ENCODE measurements around the gene DUSP28. TPM values are rescaled to one million over a fixed set of nuclear protein-coding genes. Genes with fewer than 3 reads are reported as not detected.

Gene DUSP28
- total and polyA plus RNA-seq, 2 of the 13 experiments (the other 11 are each of a cell fraction or from before 2014, with no cell fraction given) = 5.2 to 8.6 TPM

DNA sequence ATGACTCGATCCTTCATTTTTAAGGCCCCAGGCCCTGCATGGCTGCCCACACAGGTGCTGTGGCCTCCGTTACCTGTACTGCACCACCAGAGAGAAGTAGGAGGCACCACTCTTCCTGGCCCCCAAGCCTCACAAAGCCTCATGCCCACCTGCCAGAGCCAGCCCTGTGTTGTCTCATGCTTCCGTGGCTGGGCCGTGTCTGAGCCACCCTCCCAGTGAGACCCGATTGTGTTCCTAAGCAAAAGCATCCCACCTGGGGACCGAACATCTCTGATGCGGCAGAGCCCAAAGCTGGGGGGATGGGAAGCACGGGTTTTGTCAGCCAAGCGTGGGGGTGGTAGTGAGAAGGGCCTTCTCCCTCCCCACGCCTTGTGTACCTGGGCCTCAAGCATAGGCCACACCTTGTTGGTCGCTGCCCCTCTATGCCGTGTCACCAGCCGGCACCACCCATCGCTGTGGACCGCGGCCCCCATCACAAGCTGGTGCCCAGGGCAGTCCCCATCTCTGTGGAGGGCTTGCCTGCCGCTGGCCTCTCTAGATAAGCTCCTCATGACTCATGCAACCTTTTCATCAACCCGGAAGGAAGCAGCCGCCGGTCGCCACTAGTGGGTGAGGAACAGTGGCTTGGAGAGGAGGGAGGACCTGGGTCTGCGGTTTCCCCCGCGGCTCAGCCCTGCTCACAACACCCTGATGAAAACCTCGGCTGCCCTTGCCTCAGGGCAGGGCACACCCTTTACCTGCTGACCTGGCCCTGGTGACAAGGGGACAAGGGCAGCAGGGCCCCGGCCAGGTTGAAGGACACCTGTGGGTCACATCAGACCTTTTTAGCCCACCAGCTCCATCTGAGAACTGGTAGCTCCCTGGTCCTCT is 5.4 kb downstream of the DUSP28 start (continued):
- peak; percentile 89 for TF ChIP-seq ETV5 (CRISPR knock-in tag; IDR thresholded peaks at IDR 0.05; ENCODE audit: borderline replicate concordance)
- no peak for TF ChIP-seq GZF1 (CRISPR knock-in tag; IDR thresholded peaks at IDR 0.05)
- peak; percentile 35; the same call in 1 of the 2 replicates for TF ChIP-seq SMAD1 (CRISPR knock-in tag; IDR thresholded peaks at IDR 0.05; ENCODE audit: borderline replicate concordance, low read depth)
- TF ChIP-seq, protein P1, sequence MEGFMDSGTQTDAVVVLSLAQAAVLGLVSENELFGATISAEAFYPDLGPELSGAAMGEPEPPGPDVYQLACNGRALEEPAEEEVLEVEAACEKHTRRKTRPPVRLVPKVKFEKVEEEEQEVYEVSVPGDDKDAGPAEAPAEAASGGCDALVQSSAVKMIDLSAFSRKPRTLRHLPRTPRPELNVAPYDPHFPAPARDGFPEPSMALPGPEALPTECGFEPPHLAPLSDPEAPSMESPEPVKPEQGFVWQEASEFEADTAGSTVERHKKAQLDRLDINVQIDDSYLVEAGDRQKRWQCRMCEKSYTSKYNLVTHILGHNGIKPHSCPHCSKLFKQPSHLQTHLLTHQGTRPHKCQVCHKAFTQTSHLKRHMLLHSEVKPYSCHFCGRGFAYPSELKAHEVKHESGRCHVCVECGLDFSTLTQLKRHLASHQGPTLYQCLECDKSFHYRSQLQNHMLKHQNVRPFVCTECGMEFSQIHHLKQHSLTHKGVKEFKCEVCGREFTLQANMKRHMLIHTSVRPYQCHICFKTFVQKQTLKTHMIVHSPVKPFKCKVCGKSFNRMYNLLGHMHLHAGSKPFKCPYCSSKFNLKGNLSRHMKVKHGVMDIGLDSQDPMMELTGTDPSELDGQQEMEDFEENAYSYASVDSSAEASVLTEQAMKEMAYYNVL (CRISPR knock-in tag; IDR thresholded peaks at IDR 0.05; ENCODE audit: borderline replicate concordance) = no peak
- TF ChIP-seq ZBTB1 (CRISPR knock-in tag; IDR thresholded peaks at IDR 0.05; ENCODE audit: borderline replicate concordance) = no peak
- 0 out of 2 replicates have a peak, but pooled peaks have one; percentile 26 for TF ChIP-seq ZNF292 (CRISPR knock-in tag; IDR thresholded peaks at IDR 0.05; ENCODE audit: borderline replicate concordance, low read depth)
- TF ChIP-seq ZNF30 (CRISPR knock-in tag; IDR thresholded peaks at IDR 0.05) = no peak
- no peak for TF ChIP-seq ZNF20 (CRISPR knock-in tag; IDR thresholded peaks at IDR 0.05)
- TF ChIP-seq ZNF446 (CRISPR knock-in tag; IDR thresholded peaks at IDR 0.05) = 0 out of 2 replicates have a peak, but pooled peaks have one; percentile 8
- no peak for TF ChIP-seq ZSCAN20 (CRISPR knock-in tag; IDR thresholded peaks at IDR 0.05; ENCODE audit: borderline replicate concordance)
- TF ChIP-seq AGO1 (IDR thresholded peaks at IDR 0.05; ENCODE audit: low read depth, low read length, poor library complexity, severe bottlenecking) = peak; percentile 92
- 0 out of 2 replicates have a peak, but pooled peaks have one; percentile 68 for TF ChIP-seq ZFP37 (CRISPR knock-in tag; IDR thresholded peaks at IDR 0.05; ENCODE audit: borderline replicate concordance)
- 0 out of 2 replicates have a peak, but pooled peaks have one; percentile 32 for TF ChIP-seq ZNF639 (CRISPR knock-in tag; conservative IDR thresholded peaks at IDR 0.05)
- no peak for TF ChIP-seq ZBTB3 (CRISPR knock-in tag; IDR thresholded peaks at IDR 0.05; ENCODE audit: borderline replicate concordance, low read depth)
- TF ChIP-seq EEA1 (CRISPR knock-in tag; IDR thresholded peaks at IDR 0.05; ENCODE audit: borderline replicate concordance) = no peak
- no peak for TF ChIP-seq ZBTB26 (CRISPR knock-in tag; IDR thresholded peaks at IDR 0.05; ENCODE audit: borderline replicate concordance)
- TF ChIP-seq TEAD3 (CRISPR knock-in tag; optimal IDR thresholded peaks at IDR 0.05; ENCODE audit: borderline replicate concordance) = no peak
- TF ChIP-seq ARNTL (CRISPR knock-in tag; IDR thresholded peaks at IDR 0.05) = peak; percentile 70; the same call in 1 of the 2 replicates
- no peak for TF ChIP-seq CCAR2 (optimal IDR thresholded peaks at IDR 0.05; ENCODE audit: low read depth, low read length)
- TF ChIP-seq ZNF383 (CRISPR knock-in tag; IDR thresholded peaks at IDR 0.05; ENCODE audit: borderline replicate concordance) = peak; percentile 75; the same call in 1 of the 2 replicates
- peak; percentile 69 for TF ChIP-seq SALL1 (CRISPR knock-in tag; IDR thresholded peaks at IDR 0.05)
- 0 out of 2 replicates have a peak, but pooled peaks have one; percentile 32 for TF ChIP-seq CENPT (CRISPR knock-in tag; IDR thresholded peaks at IDR 0.05; ENCODE audit: low read depth)
- no peak for TF ChIP-seq HBP1 (CRISPR knock-in tag; IDR thresholded peaks at IDR 0.05; ENCODE audit: low read depth)
